8988T (cell line): ENCODE results near the gene FAM133A.

Source experiments
- DNase-seq: peaks from one replicate; pipeline ENCODE4 v3.0.0; 2011

Gene FAM133A

GRCh38 chrX:93673869-93674271 lies at the start of gene FAM133A:
TSS of gene FAM133A (plus strand) at chrX:93674206. CDS start at chrX:93709420, 35,214 bp downstream.
- DNase-seq: no peak

GRCh38 chrX:93637591-93637990 lies 36.4 kb upstream of the FAM133A start:
- DNase-seq: no peak

- DNase-seq: no peak
These were observed 24.6 kb upstream of the FAM133A start for GRCh38 chrX:93649381-93649780.

GRCh38 chrX:93660575-93660974 lies 13.4 kb upstream of the FAM133A start:
- no peak for DNase-seq

- no peak for DNase-seq
These were observed 744 bp upstream of the FAM133A start, which contains the start of gene NAP1L3 for GRCh38 chrX:93673056-93673868. TSS of gene NAP1L3 (minus strand) at chrX:93673578. CDS start at chrX:93673304, 274 bp downstream.

- no peak for DNase-seq
These were observed 22.0 kb downstream of the FAM133A start for GRCh38 chrX:93695981-93696380.

GRCh38 chrX:93703701-93704100 lies 29.7 kb downstream of the FAM133A start:
- no peak for DNase-seq

GRCh38 chrX:93711076-93711475 lies 37.1 kb downstream of the FAM133A start:
- DNase-seq: no peak

GRCh38 chrX:93741811-93742210 lies 67.8 kb downstream of the FAM133A start:
- no peak for DNase-seq

- no peak for DNase-seq
These were observed 86.2 kb downstream of the FAM133A start for GRCh38 chrX:93760163-93760562.
